ENCODE data around the gene SCFD1.
"Not testable (repeated sequence)": the region's sequence is repeated elsewhere in the genome, so short reads cannot be mapped to it uniquely, and the experiment has no call there.

The SCFD1 gene

DNA sequence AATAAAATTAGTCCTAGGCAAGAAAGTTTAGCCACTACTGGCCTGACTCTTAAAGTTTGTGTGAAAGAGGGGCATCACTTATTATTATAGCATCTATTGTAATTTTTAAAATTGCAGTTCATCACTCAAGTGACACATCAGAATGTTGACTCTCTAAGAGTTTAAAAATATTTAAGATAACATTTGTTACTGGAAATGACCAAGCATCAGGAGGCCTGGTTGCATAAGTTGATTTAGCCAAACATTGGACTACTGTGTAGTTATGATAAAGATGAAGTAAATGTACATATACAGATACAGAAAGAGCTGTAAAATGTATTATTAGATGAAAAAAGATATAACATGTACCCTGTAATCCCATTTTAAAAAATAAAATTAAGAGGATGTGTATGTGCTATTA is 47.5 kb downstream of the SCFD1 start:
- DNase-seq (ENCODE audit: low read depth in 3 of 3) = no peak

DNA sequence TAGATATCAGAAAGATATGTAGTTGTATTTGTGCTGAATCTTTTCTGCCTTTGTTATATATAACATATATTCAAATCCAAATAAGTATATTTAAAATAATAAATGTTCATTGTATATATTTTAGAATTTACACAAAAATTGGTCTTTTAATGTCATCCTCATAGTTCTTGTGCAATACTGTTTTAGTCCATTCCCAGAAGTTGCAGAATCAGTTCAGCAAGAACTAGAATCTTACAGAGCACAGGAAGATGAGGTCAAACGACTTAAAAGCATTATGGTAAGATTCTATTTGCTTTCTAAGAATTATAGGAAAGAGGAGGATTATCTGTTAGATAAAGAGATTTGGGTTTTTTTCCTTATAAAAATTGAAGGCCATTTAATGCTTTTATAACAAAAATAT is 51.0 kb downstream of the SCFD1 start:
- no peak for DNase-seq (ENCODE audit: low read depth in 3 of 3)

DNA sequence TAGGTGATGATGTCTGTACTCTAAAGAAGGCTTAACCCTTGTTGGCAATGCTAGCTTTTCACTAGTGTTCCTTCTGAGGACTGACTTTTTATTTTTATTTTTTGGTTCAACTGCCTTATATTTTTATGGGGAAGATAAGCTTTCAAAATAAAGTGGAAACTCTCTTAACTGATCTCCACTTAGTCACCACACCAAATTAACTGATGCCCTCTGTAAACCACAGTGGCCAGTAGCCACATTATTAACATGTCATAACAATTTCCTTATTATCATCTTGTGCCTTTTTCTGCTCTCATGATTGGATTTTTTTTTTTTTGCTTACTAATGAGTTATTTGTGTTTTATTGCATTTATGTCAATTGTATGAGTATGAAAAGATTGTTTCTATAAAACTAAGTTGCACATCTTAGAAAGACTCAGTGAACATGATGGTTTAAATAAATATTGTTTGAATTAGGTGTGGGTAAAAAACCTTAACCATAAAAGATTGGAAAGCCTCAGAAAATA is 56.9 kb downstream of the SCFD1 start:
- no peak for DNase-seq (ENCODE audit: low read depth in 3 of 3)

DNA sequence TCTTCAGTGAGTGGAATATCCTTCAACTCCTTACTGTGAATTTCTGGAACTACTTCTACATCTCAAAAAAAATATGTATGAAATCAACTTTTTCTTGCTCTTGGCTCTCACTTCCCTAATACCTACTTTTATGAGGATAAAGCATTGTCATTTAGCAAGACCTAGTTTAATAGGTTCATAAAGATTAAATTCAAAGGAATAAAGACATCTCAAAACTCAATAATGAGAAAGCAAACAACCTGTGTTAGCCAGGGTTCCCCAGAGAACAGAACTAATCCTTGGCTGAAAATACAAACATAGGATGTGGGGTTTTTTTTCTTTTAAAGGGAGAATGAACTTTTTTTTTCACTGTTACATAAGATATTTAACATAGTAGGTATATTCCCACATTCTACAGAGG is 57.9 kb downstream of the SCFD1 start:
- DNase-seq (ENCODE audit: low read depth in 3 of 3) = no peak

DNA sequence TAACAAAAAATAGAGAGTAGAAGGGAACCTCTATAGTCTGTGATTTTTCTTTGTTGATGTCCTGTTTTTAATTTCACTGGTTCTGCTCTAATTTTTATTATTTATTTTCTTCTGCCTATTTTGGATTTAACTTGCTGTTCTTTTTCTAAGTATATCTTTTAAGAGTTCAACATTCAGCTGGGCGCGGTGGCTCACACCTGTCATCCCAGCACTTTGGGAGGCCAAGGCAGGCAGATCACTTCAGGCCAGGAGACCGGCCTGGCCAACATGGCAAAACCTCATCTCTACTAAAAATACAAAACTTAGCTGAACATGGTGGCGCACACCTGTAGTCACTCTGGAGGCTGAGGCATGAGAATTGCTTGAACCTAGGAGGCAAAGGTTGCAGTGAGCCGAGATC is 58.7 kb downstream of the SCFD1 start:
- not testable (repeated sequence) for DNase-seq (ENCODE audit: low read depth in 3 of 3)

DNA sequence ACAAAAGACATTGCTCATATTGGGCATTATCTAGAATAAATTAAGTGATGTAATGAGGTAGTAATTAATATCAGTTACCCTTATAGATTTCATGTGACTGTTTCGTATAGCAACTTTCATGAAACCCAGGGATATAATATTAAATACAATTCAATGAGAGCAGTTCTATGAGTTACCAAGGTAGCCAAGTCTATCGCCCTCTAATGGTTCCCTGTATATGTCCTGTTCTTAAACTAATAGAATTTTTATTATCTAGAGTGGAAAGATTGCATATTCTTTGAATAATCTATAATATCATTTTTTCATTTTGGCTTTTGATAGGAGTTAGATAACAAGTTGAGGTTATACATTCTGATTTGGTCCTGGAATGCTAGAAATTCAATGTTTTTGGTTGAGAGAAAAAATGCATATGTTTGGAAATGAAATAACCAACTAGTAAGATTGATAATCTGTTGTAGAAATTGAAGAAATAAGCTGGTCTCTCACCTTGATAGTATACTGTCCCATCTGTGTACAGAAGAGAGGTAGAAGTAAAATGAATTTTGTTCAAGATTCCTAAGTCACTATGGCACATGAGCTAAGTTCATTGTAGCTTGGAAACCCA is 59.7 kb downstream of the SCFD1 start:
- no peak for DNase-seq (ENCODE audit: low read depth in 3 of 3)

DNA sequence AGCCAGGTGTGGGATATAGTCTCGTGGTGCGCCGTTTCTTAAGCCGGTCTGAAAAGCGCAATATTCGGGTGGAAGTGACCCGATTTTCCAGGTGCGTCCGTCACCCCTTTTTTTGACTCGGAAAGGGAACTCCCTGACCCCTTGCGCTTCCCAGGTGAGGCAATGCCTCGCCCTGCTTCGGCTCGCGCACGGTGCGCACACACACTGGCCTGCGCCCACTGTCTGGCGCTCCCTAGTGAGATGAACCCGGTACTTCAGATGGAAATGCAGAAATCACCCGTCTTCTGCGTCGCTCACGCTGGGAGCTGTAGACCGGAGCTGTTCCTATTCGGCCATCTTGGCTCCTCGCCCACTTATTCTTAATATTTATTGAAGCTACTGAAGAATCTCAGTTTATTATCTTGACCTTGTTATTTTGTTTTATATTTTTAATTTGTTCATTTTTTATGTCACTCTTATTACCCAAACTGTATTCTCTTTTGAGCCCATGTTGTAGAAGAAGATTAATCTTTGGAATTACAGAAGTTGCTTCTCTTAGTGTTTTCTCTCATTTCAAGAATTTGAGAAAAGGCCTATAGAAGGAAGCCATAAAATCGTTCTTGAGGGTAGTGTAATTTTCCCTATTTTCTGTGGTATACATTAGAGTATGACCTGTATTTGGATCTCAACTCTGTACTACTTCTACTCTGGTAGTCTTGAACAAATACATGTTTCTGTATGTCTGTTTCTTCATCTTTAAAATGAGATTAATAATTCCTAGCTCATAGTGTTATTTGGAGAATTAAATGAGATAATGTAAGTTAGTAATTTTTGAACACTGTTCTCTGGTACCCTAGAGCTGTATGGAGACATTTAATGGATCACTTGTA is 68.6 kb downstream of the SCFD1 start:
- DNase-seq (ENCODE audit: low read depth in 3 of 3) = peak in 1 of 3 experiments; percentile 5

DNA sequence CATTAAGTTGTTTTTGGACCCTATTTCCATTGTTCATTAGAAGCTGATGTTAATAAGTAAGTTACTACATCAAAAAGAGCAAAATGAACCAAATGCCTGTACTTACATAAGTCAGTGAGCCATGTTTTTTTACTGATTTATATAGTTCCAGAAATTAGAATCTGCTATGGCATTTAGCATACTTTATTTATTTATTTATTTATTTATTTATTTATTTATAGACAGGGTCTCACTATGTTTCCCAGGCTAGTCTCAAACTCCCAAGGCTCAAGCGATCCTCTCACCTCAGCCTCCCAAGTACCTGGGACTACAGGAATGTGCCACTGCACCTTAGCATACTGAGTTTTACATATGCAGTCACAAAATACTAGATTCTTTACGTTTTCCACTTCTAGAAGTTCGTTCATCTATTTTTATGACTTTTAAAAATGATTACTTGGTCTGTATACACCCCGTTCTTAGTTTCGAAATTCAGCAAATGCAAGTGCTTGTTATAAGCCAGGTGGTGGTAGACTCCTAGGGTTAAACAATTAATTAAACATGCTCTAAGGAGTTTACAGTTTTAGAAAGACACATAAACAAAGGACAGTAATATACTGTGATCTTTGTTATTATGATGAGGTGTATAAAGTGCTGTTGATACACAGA is 69.8 kb downstream of the SCFD1 start:
- no peak for DNase-seq (ENCODE audit: low read depth in 3 of 3)

DNA sequence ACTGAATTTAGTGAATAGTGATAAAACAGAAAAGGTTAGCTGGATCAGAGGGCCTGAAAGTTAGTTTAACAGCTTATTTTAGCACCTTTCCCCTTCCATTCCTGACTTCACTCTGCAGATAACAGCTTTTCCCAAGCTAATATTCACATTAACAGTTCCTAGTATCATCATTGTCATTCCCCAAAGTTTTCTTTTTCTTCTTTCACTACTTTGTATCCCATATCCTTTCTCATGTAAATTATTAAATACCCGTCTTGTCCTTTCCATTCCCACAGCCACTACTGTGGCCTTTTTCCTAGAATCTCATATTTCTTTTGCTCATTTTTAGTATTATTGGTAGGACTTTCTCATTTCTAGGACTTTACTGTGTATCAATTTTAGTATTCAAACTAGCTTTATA is 70.5 kb downstream of the SCFD1 start:
- no peak for DNase-seq (ENCODE audit: low read depth in 3 of 3)

DNA sequence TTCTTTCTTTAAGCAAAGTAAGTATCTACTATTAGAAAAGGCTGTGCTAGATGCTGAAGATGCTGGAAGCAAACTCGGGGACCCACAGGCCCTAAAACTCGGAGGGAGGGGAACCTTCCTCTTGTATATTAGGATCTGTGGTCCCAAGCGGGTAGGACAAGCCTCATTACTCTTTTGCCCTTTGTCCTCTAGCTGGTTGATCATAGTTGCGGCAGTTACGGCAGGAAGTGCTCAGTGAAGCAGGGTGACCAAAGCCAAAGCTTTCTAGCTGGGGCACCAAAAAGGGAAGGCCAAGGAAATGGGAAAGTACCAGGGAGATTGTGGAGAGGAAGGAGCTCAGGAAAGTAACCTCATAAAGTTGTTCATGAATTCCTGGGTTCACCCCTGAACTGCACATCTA is 76.3 kb downstream of the SCFD1 start:
- DNase-seq (ENCODE audit: low read depth in 3 of 3) = no peak

DNA sequence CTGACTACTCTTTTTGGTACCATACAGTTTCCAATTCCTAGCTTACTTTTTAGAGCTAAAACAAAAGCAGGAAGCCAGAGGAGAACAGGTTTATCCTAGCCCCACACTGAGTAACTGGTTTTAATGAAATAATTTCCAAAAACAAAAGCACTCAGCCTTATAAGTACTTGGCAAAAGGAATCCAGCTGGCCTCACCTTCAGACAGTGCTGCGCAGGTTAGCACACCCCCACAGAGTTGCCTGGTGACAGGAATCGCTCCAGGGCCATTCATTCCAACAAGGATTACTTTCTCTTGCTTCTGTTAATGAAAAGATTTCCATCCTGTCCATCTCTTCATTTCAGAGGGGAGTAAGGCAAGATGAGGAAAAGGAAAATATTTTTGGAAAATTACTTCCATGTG is 84.6 kb downstream of the SCFD1 start:
- DNase-seq (ENCODE audit: low read depth in 3 of 3) = no peak

DNA sequence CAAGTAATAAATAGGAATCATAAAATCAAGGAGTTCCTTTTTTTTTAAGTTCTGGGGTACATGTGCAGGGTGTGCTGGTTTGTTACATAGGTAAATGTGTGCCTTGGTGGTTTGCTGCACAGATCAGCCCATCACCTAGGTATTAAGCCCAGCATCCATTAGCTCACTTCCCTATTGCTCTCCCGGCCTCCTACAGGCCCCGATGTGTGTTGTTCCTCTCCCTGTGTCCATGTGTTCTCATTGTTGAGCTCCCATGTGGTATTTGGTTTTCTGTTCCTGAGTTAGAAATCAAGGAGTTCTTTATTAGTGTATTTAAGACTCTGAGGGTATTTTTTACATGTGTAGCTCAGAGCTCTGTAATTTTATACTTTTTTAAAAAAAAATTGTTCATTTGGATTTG is 86.0 kb downstream of the SCFD1 start:
- DNase-seq (ENCODE audit: low read depth in 3 of 3) = no peak

DNA sequence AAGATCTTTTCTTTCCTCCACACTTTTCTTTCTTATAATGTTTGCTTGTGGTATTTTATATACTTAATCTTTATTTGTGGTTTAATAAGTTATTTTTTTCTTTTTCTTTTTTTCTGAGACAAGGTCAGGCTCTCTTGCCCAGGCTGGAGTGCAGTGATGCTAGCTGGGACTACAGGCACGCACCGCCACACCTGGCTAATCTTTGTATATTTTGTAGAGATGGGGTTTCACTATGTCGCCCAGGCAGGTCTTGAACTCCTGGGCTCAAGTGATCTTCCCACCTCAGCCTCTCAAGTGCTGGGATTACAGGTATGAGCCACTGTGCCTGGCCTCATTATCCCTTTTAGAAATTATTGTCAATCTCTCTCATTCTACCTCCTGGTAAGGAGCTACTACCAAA is 87.1 kb downstream of the SCFD1 start:
- no peak for DNase-seq (ENCODE audit: low read depth in 3 of 3)

DNA sequence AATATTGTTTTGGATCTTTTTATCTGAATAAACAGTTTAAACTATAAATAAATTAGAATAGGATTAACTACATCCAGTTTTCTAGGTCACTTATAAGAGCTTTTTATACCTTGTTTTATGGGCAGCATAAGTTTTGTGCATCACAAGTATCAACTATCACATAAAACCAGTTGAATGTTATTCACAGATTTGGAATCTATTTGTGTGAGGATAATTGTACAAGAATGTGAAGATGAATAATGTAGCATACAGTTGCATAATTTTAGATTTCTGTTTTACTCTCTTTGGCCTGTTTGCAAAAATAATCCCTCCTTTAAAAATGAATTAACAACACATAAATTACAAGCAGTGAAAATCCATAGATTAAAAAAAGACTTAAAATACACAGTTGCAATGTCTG is 88.8 kb downstream of the SCFD1 start:
- no peak for DNase-seq (ENCODE audit: low read depth in 3 of 3)

DNA sequence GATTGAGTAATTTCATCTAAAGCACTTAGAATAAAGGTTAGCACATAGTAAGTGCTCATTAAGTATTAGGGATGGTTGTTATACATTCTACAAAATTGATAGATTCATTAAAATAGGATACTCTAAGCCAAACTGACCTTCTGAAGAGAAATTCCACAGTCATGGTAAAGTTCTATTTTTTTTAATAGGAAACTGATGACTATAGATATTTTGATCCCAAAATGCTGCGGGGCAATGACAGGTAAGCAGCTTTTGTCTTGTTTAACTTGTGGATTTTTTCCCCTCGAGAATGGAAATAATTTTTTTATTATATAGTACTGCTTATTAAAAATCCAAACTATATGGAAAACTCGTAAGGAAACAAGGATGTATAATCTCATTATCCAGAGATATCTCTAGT is 97.0 kb downstream of the SCFD1 start:
- DNase-seq (ENCODE audit: low read depth in 3 of 3) = no peak

DNA sequence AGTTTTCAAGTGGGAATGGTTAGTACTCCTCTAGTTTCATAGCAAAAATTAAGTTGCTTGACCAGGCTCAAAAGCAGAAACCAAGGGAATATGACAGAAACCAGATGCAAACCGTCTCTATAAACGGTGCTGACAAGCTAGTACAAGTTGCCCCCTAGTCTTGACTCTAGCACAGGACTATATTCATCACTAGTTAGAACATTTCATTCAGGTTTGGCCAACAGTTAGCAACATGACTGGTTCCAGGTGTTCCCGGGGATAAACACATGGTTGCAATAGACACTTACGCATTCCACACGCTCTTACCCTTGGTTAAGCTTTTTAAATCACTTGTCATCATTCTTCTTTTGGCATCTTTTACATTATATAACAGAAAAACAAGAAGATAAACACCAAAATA is 103.6 kb downstream of the SCFD1 start:
- no peak for DNase-seq (ENCODE audit: low read depth in 3 of 3)

DNA sequence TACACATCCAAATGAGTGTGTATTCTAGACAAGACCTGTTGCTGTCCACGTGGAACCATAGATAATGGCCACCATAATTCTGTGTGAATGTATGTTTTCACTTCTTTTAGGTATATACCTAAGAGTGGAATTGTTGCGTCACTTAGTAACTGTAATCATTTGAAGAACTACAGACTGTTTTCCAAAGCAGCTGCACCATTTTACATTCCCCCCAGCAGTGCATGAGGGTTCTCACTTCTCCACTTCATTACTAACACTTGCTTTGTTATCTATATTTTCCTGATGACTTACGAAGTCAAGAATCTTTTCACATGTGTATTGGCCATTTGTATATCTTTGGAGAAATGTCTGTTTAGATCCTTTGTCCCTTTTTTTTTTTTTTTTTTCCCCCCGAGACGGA is 106.4 kb downstream of the SCFD1 start:
- no peak for DNase-seq (ENCODE audit: low read depth in 3 of 3)

DNA sequence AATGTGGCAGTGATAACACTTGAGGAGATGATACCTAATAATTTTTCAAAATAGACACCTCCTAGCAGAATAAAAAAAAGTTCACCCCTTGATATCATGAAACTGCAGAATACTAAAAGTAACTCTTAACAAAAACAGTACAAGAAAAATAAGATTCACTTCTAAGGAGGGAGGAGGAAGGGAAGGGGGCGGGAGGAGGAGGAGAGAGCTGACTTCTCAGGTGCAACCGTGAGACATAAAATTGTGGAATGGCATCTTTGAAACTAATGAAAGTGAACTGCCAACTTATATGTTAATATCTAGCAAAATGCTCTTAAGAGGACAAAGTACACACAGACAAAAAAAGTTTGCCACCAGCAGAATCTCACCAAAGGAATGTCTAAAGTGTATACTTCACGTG is 115.8 kb downstream of the SCFD1 start:
- no peak for DNase-seq (ENCODE audit: low read depth in 3 of 3)

DNA sequence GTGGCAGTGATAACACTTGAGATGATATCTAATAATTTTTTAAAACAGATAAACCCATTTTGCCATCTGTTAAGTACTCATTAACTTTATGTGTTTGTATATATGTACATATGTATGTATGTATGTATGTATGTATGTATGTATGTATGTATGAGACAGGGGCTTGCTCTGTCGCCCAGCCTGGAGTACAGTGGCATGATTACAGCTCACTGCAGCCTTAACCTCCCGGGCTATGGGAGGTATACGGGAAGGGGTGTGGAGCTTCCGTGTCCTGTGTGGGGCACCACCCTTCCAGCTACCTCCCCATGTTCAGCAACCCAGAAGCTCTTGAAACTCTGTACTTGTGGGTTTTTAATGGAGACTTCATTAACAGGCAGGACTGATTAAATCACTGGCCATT is 116.9 kb downstream of the SCFD1 start:
- DNase-seq (ENCODE audit: low read depth in 3 of 3) = no peak

DNA sequence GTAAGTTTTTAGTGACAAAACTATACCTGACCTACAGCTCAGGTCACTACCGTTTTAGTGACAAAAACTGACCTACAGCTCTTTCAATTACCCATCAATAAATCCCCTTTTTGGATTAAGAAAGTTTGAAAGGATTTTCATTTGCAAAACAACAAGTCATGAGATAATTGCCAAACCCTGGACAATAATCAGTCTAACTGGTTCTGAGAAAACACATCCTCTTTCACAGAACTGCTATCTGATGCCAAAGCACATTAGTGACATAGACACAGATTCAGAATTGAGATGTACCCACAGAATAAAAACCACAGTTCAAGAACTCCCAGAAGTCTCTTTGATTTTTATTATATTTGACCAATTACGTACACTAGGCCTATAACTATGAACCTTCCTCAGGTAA is 126.2 kb downstream of the SCFD1 start:
- DNase-seq (ENCODE audit: low read depth in 3 of 3) = no peak

DNA sequence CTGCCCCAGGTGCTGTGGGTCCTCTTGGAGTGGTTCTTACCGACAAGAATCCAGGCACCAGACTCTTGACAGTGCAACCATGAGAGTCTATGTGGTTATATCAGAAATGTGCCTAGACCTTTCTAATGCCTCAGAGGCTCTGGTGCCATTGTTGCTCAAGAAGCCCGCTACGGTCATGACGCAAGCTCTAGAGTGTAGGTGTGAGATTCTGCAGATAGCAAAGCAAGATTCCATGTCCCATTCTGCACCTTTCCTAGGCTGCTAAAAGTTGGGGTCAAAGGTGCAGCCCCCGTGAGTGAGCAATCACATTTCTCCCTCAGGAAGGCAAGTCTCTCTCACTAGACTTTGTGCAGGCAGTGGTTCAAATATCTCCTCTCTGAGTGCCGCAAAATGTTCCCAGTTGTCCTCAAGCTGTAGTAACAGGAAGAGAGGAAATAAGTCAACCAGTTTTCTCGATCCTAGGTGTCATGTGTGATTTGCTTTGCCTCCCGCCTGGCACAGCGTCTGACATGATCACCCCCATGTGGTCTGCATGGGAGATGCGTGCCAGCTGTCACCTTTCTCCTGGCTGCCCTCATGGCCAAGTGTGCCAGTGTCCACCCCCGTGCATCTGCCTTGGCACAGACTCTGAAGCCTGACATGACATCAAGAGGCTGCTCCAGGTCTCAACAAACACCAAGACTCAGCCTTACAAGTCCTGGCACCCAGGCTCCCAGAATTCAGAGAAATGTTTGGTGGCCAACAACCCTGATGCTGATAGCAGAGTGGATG is 129.7 kb downstream of the SCFD1 start:
- DNase-seq (ENCODE audit: low read depth in 3 of 3) = no peak

DNA sequence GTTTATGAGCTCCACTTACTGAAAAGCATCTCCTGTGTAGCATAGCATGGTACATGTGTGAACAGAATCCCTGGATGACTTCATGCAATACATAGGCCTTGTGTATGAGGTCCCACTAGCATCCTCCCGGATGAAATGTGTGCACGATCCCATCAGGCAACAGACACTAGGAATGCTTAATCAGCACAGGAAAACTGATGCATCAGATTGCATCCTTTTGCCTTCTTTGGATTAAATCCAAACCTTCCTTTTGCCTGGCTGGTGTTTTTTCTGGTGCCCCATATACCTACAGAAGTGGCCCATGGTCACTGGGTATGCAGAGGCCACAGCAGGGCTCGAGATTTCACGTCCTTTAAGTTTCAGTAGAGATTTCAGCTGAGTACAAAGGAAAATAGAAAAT is 131.3 kb downstream of the SCFD1 start:
- no peak for DNase-seq (ENCODE audit: low read depth in 3 of 3)
